Mammary epithelial cell (primary cell): ENCODE measurements around the gene SETD9.

ENCODE experiments used
- EZH2 ChIP-seq: IDR thresholded peaks from 2 replicates; pipeline ENCODE4 v1.6.1; 2012; ENCODE audit warnings: low read length, inconsistent platforms, borderline replicate concordance
- TF ChIP-seq, protein P1 (sequence below), 2 donors: IDR thresholded peaks in 1 of 2; conservative IDR thresholded peaks in 1 of 2; 2 replicates each; pipeline ENCODE4 v1.5.1; 2011 to 2012; ENCODE audit warnings: inconsistent platforms in 2 of 2, low read length in 2 of 2, mild to moderate bottlenecking in 2 of 2, control low read depth in 1 of 2, low read depth in 1 of 2; ENCODE audit not compliant: insufficient read depth in 1 of 2; ENCODE audit errors: extremely low read depth in 1 of 2

- no peak for TF ChIP-seq EZH2
- TF ChIP-seq, protein P1, sequence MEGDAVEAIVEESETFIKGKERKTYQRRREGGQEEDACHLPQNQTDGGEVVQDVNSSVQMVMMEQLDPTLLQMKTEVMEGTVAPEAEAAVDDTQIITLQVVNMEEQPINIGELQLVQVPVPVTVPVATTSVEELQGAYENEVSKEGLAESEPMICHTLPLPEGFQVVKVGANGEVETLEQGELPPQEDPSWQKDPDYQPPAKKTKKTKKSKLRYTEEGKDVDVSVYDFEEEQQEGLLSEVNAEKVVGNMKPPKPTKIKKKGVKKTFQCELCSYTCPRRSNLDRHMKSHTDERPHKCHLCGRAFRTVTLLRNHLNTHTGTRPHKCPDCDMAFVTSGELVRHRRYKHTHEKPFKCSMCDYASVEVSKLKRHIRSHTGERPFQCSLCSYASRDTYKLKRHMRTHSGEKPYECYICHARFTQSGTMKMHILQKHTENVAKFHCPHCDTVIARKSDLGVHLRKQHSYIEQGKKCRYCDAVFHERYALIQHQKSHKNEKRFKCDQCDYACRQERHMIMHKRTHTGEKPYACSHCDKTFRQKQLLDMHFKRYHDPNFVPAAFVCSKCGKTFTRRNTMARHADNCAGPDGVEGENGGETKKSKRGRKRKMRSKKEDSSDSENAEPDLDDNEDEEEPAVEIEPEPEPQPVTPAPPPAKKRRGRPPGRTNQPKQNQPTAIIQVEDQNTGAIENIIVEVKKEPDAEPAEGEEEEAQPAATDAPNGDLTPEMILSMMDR (conservative IDR thresholded peaks at IDR 0.05 in 1 of 2, IDR thresholded peaks at IDR 0.05 in 1 of 2; ENCODE audit: extremely low read depth in 1 of 2, insufficient read depth in 1 of 2, low read depth in 1 of 2, low read length in 2 of 2), result no peak
These were observed 32.6 kb downstream of the SETD9 start for GRCh38 chr5:56941981-56942380.
